BLaER1 (cell line): ENCODE results near the gene MRPL39.

Experiments used
- H3K27ac ChIP-seq: shearing (Covaris generic); formaldehyde crosslinking; 2 replicates; pipeline ENCODE4 v1.8.1; 2022
- H3K27me3 ChIP-seq: shearing (Covaris generic); formaldehyde crosslinking; 2 replicates; pipeline ENCODE4 v1.8.1; 2022
- H3K36me3 ChIP-seq: shearing (Covaris generic); formaldehyde crosslinking; 2 replicates; pipeline ENCODE4 v1.8.1; 2022
- H3K4me1 ChIP-seq: shearing (Covaris generic); formaldehyde crosslinking; 2 replicates; pipeline ENCODE4 v1.8.1; 2022
- H3K4me2 ChIP-seq: shearing (Covaris generic); formaldehyde crosslinking; 2 replicates; pipeline ENCODE4 v1.8.1; 2022
- H3K4me3 ChIP-seq: shearing (Covaris generic); formaldehyde crosslinking; 2 replicates; pipeline ENCODE4 v1.8.1; 2022
- H3K9ac ChIP-seq: shearing (Covaris generic); formaldehyde crosslinking; 2 replicates; pipeline ENCODE4 v1.8.1; 2022
- H3K9me3 ChIP-seq: shearing (Covaris generic); formaldehyde crosslinking; 2 replicates; pipeline ENCODE4 v1.8.1; 2022
- H4K20me1 ChIP-seq: shearing (Covaris generic); formaldehyde crosslinking; 2 replicates; pipeline ENCODE4 v1.8.1; 2022
- Cebpa-rat ChIP-seq: shearing (Covaris generic); IDR thresholded peaks from 2 replicates; pipeline ENCODE4 v1.8.1; 2022

Gene MRPL39

GRCh38 chr21:25550352-25551120, 56.7 kb downstream of the MRPL39 start:
- Histone ChIP-seq H3K27me3 (no peaks in the 10 kb centered on the region), H3K9me3 (no peaks in the 10 kb centered on the region), H4K20me1 (no peaks in the 10 kb centered on the region), H3K9ac (no peak overlapping the region), H3K27ac (no peak overlapping the region), H3K4me3 (no peak overlapping the region), H3K4me2 (no peak overlapping the region), H3K4me1 (no peaks in the 10 kb centered on the region), H3K36me3 (no peaks in the 10 kb centered on the region)
- TF ChIP-seq Cebpa-rat: no peak

GRCh38 chr21:25541042-25541441, 66.2 kb downstream of the MRPL39 start:
- Histone ChIP-seq H3K4me2 (no peak overlapping the region), H3K27ac (no peak overlapping the region), H3K27me3 (no peaks in the 10 kb centered on the region), H3K9ac (no peak overlapping the region), H3K36me3 (peaks cover 5% of the 10 kb centered on the region), H4K20me1 (no peaks in the 10 kb centered on the region), H3K4me1 (no peaks in the 10 kb centered on the region), H3K9me3 (peaks cover 32% of the 10 kb centered on the region), H3K4me3 (no peak overlapping the region)
- TF ChIP-seq Cebpa-rat: no peak

- no peaks in the 10 kb centered on the region for H3K4me1 ChIP-seq
- H3K36me3 ChIP-seq: peaks cover 5% of the 10 kb centered on the region
- no peaks in the 10 kb centered on the region for H4K20me1 ChIP-seq
- H3K27me3 ChIP-seq: no peaks in the 10 kb centered on the region
- no peak overlapping the region for H3K27ac ChIP-seq
- H3K9me3 ChIP-seq: peaks cover 32% of the 10 kb centered on the region
- no peak overlapping the region for H3K4me2 ChIP-seq
- H3K9ac ChIP-seq: no peak overlapping the region
- H3K4me3 ChIP-seq: no peak overlapping the region
- TF ChIP-seq Cebpa-rat: no peak
These were observed 67.7 kb downstream of the MRPL39 start for GRCh38 chr21:25539606-25540005.

- H3K27me3 ChIP-seq: no peaks in the 10 kb centered on the region
- H3K4me3 ChIP-seq: no peak overlapping the region
- H4K20me1 ChIP-seq: no peaks in the 10 kb centered on the region
- peaks cover 32% of the 10 kb centered on the region for H3K9me3 ChIP-seq
- H3K36me3 ChIP-seq: peaks cover 5% of the 10 kb centered on the region
- TF ChIP-seq Cebpa-rat: no peak
- H3K9ac ChIP-seq: no peak overlapping the region
- no peak overlapping the region for H3K27ac ChIP-seq
- H3K4me2 ChIP-seq: no peak overlapping the region
- no peaks in the 10 kb centered on the region for H3K4me1 ChIP-seq
These were observed 70.1 kb downstream of the MRPL39 start for GRCh38 chr21:25537174-25537573.

- Histone ChIP-seq H3K9me3 (peaks cover 32% of the 10 kb centered on the region), H3K27me3 (no peaks in the 10 kb centered on the region), H3K4me2 (no peak overlapping the region), H3K27ac (no peak overlapping the region), H3K9ac (no peak overlapping the region), H3K4me1 (no peaks in the 10 kb centered on the region), H3K36me3 (peaks cover 5% of the 10 kb centered on the region), H3K4me3 (no peak overlapping the region), H4K20me1 (no peaks in the 10 kb centered on the region)
- TF ChIP-seq Cebpa-rat: no peak
These were observed 70.5 kb downstream of the MRPL39 start for GRCh38 chr21:25536752-25537151.

GRCh38 chr21:25535849-25536248, 71.4 kb downstream of the MRPL39 start:
- TF ChIP-seq Cebpa-rat: no peak
- no peaks in the 10 kb centered on the region for H4K20me1 ChIP-seq

More at GRCh38 chr21:25535849-25536248, 71.4 kb downstream of the MRPL39 start:
- Histone ChIP-seq H3K9me3 (peaks cover 38% of the 10 kb centered on the region), H3K27ac (no peak overlapping the region), H3K4me1 (no peaks in the 10 kb centered on the region), H3K9ac (no peak overlapping the region), H3K27me3 (no peaks in the 10 kb centered on the region), H3K4me3 (no peak overlapping the region), H3K4me2 (no peak overlapping the region), H3K36me3 (peaks cover 5% of the 10 kb centered on the region)
